OCI-LY1 (cell line): ENCODE results near the gene CARD11.

Source experiments
- H2AFZ ChIP-seq: fragments of 200-600 bp; sonication (generic), shearing (Covaris generic); 2 replicates; pipeline ENCODE4 v1.6.0; 2014; ENCODE audit warnings: antibody characterized with exemption, mild to moderate bottlenecking, low read length
- H3F3A ChIP-seq: fragments of 200-600 bp; sonication (generic), shearing (Covaris generic); 2 replicates; pipeline ENCODE4 v1.6.0; 2014; ENCODE audit warnings: mild to moderate bottlenecking, antibody characterized with exemption, low read length, moderate library complexity; ENCODE audit not compliant: insufficient read depth
- H3K27ac ChIP-seq: fragments of 200-600 bp; sonication (generic); 2 replicates; pipeline ENCODE4 v1.5.1; 2014; ENCODE audit warnings: low read length, mixed run types, mild to moderate bottlenecking, low read depth; ENCODE audit not compliant: poor library complexity, severe bottlenecking
- H3K27me3 ChIP-seq: fragments of 200-600 bp; sonication (generic); 2 replicates; pipeline ENCODE4 v1.6.0; 2014; ENCODE audit warnings: antibody characterized with exemption, mild to moderate bottlenecking, low read length, moderate library complexity; ENCODE audit not compliant: insufficient read depth
- H3K36me3 ChIP-seq: fragments of 200-600 bp; sonication (generic); 2 replicates; pipeline ENCODE4 v1.6.1; 2014; ENCODE audit warnings: mild to moderate bottlenecking, antibody characterized with exemption, low read length, moderate library complexity, mixed read lengths; ENCODE audit not compliant: insufficient read depth
- H3K4me1 ChIP-seq: fragments of 200-600 bp; sonication (generic); 2 replicates; pipeline ENCODE4 v1.5.1; 2014; ENCODE audit warnings: mild to moderate bottlenecking, low read length, moderate library complexity; ENCODE audit not compliant: insufficient read depth, severe bottlenecking
- H3K4me2 ChIP-seq: fragments of 200-600 bp; sonication (generic), shearing (Covaris generic); 2 replicates; pipeline ENCODE4 v1.6.1; 2014; ENCODE audit warnings: low read length
- H3K4me3 ChIP-seq: fragments of 200-600 bp; sonication (generic); 2 replicates; pipeline ENCODE4 v1.5.1; 2014; ENCODE audit warnings: low read length, low read depth, mild to moderate bottlenecking, mixed read lengths; ENCODE audit not compliant: poor library complexity, severe bottlenecking
- H3K79me2 ChIP-seq: fragments of 200-600 bp; shearing (Covaris generic); 2 replicates; pipeline ENCODE4 v1.6.1; 2016; ENCODE audit warnings: mixed run types, low read length, mixed read lengths; ENCODE audit not compliant: insufficient read depth
- H3K9ac ChIP-seq: fragments of 200-600 bp; sonication (generic), shearing (Covaris generic); 2 replicates; pipeline ENCODE4 v1.6.1; 2014; ENCODE audit warnings: mild to moderate bottlenecking, low read length, mixed read lengths
- H3K9me2 ChIP-seq: fragments of 200-600 bp; sonication (generic), shearing (Covaris generic); 2 replicates; pipeline ENCODE4 v1.6.1; 2014; ENCODE audit warnings: low read depth, mild to moderate bottlenecking, low read length, mixed read lengths
- H3K9me3 ChIP-seq: fragments of 200-600 bp; shearing (Covaris generic); 2 replicates; pipeline ENCODE4 v1.6.1; 2014; ENCODE audit warnings: low read length, mixed read lengths
- H4K20me1 ChIP-seq: fragments of 200-600 bp; sonication (generic), shearing (Covaris generic); 2 replicates; pipeline ENCODE4 v1.6.0; 2016; ENCODE audit warnings: mild to moderate bottlenecking, low read length; ENCODE audit not compliant: insufficient read depth
- EZH2 ChIP-seq: fragments of 200-600 bp; sonication (generic), shearing (Covaris generic); IDR thresholded peaks from 2 replicates; pipeline ENCODE4 v1.8.0; 2017; ENCODE audit warnings: borderline replicate concordance, mixed run types, mild to moderate bottlenecking, antibody characterized with exemption, low read length, moderate library complexity, mixed read lengths
- TF ChIP-seq, protein P1 (sequence below): fragments of 200-600 bp; sonication (generic), shearing (Covaris generic); IDR thresholded peaks from 2 replicates; pipeline ENCODE4 v1.5.1; 2017; ENCODE audit warnings: mild to moderate bottlenecking, antibody characterized with exemption, low read length, moderate library complexity, mixed read lengths

CARD11 gene

GRCh38 chr7:2930310-2931033 lies 113.2 kb downstream of the CARD11 start:
- peaks cover 36% of the 10 kb centered on the region for H3K36me3 ChIP-seq
- H3K4me1 ChIP-seq = peaks cover 31% of the 10 kb centered on the region
- H3K9me3 ChIP-seq = no peaks in the 10 kb centered on the region
- H3F3A ChIP-seq = no peaks in the 10 kb centered on the region
- no peaks in the 10 kb centered on the region for H4K20me1 ChIP-seq
- no peak overlapping the region for H3K4me3 ChIP-seq
- no peaks in the 10 kb centered on the region for H3K79me2 ChIP-seq
- TF ChIP-seq, protein P1, sequence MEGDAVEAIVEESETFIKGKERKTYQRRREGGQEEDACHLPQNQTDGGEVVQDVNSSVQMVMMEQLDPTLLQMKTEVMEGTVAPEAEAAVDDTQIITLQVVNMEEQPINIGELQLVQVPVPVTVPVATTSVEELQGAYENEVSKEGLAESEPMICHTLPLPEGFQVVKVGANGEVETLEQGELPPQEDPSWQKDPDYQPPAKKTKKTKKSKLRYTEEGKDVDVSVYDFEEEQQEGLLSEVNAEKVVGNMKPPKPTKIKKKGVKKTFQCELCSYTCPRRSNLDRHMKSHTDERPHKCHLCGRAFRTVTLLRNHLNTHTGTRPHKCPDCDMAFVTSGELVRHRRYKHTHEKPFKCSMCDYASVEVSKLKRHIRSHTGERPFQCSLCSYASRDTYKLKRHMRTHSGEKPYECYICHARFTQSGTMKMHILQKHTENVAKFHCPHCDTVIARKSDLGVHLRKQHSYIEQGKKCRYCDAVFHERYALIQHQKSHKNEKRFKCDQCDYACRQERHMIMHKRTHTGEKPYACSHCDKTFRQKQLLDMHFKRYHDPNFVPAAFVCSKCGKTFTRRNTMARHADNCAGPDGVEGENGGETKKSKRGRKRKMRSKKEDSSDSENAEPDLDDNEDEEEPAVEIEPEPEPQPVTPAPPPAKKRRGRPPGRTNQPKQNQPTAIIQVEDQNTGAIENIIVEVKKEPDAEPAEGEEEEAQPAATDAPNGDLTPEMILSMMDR = no peak
- no peak for TF ChIP-seq EZH2
- H3K9me2 ChIP-seq = no peaks in the 10 kb centered on the region
- no peaks in the 10 kb centered on the region for H3K27me3 ChIP-seq
- H3K4me2 ChIP-seq = no peak overlapping the region
- H2AFZ ChIP-seq = no peak overlapping the region
- H3K27ac ChIP-seq = no peak overlapping the region
- H3K9ac ChIP-seq = no peak overlapping the region

GRCh38 chr7:2929321-2930201 lies 114.1 kb downstream of the CARD11 start:
- Histone ChIP-seq H3F3A (no peaks in the 10 kb centered on the region), H3K4me1 (peaks cover 31% of the 10 kb centered on the region), H3K4me2 (peak overlapping the region; percentile 45; the same call in 1 of the 2 replicates), H3K79me2 (no peaks in the 10 kb centered on the region), H3K36me3 (peaks cover 30% of the 10 kb centered on the region), H3K9me3 (no peaks in the 10 kb centered on the region), H3K27me3 (no peaks in the 10 kb centered on the region), H3K27ac (peak overlapping the region; percentile 92), H3K9ac (no peak overlapping the region; the same call in 1 of the 2 replicates), H3K9me2 (no peaks in the 10 kb centered on the region), H2AFZ (no peak overlapping the region), H4K20me1 (no peaks in the 10 kb centered on the region), H3K4me3 (no peak overlapping the region)
- no peak for TF ChIP-seq EZH2

GRCh38 chr7:2928613-2929311 lies 114.9 kb downstream of the CARD11 start:
- Histone ChIP-seq H3K4me3 (peak overlapping the region; percentile 30), H4K20me1 (no peaks in the 10 kb centered on the region), H3K36me3 (peaks cover 22% of the 10 kb centered on the region), H3F3A (no peaks in the 10 kb centered on the region), H3K9me2 (no peaks in the 10 kb centered on the region), H3K79me2 (no peaks in the 10 kb centered on the region), H3K9ac (no peak overlapping the region; the same call in 1 of the 2 replicates), H3K9me3 (no peaks in the 10 kb centered on the region), H3K27me3 (no peaks in the 10 kb centered on the region), H3K4me1 (peaks cover 31% of the 10 kb centered on the region), H3K4me2 (peak overlapping the region; percentile 45), H3K27ac (peak overlapping the region; percentile 92), H2AFZ (no peak overlapping the region)
- TF ChIP-seq, protein P1 = no peak
- TF ChIP-seq EZH2 = no peak
